Liver (tissue), 9 donors: ENCODE data around the gene ABCC11. TPM values are rescaled to one million over a fixed set of nuclear protein-coding genes. Genes with fewer than 3 reads are reported as not detected.

ENCODE experiments used
- DNase-seq: peaks from one replicate; pipeline ENCODE4 v3.0.0-alpha.2; 2017; ENCODE audit warnings: low spot score
- H3K27ac ChIP-seq, 2 donors: one replicate each; pipeline ENCODE4 v1.7.0; 2013; ENCODE audit warnings: inconsistent platforms in 2 of 2, low read length in 2 of 2, control low read depth in 1 of 2, low read depth in 1 of 2, mild to moderate bottlenecking in 1 of 2
- H3K27me3 ChIP-seq, 4 donors: one replicate each; pipeline versions ENCODE4 v1.6.1 to v1.7.0; 2013; ENCODE audit warnings: low read length in 3 of 4, inconsistent platforms in 1 of 4, mild to moderate bottlenecking in 1 of 4, moderate library complexity in 1 of 4; ENCODE audit not compliant: control insufficient read depth in 4 of 4, insufficient read depth in 4 of 4
- H3K36me3 ChIP-seq, 4 donors: one replicate each; pipeline versions ENCODE4 v1.6.1 to v1.7.0; 2013; ENCODE audit warnings: low read length in 3 of 4, mild to moderate bottlenecking in 3 of 4, low read depth in 1 of 4, moderate library complexity in 1 of 4; ENCODE audit not compliant: control insufficient read depth in 4 of 4, insufficient read depth in 3 of 4
- H3K4me1 ChIP-seq, 4 donors: one replicate each; pipeline versions ENCODE4 v1.6.1 to v1.7.0; 2013; ENCODE audit warnings: low read length in 3 of 4, mild to moderate bottlenecking in 3 of 4, moderate library complexity in 1 of 4; ENCODE audit not compliant: control insufficient read depth in 4 of 4, insufficient read depth in 4 of 4
- H3K4me3 ChIP-seq, 3 donors: one replicate each; pipeline versions ENCODE4 v1.6.1 to v1.7.0; 2013; ENCODE audit warnings: low read length in 3 of 3, control low read depth in 1 of 3, low read depth in 1 of 3, mild to moderate bottlenecking in 1 of 3
- H3K9ac ChIP-seq, 2 donors: one replicate each; pipeline ENCODE4 v1.7.0; 2013; ENCODE audit warnings: low read length in 2 of 2, mild to moderate bottlenecking in 2 of 2, moderate library complexity in 2 of 2, control low read depth in 1 of 2, low read depth in 1 of 2
- H3K9me3 ChIP-seq, 4 donors: one replicate each; pipeline versions ENCODE4 v1.6.1 to v1.7.0; 2013; ENCODE audit warnings: low read length in 3 of 4; ENCODE audit not compliant: control insufficient read depth in 4 of 4
- FOXA1 ChIP-seq: IDR thresholded peaks from 2 replicates; pipeline ENCODE4 v1.6.1; 2016; ENCODE audit warnings: antibody characterized with exemption
- FOXA2 ChIP-seq: IDR thresholded peaks from 2 replicates; pipeline ENCODE4 v1.6.1; 2016; ENCODE audit warnings: antibody characterized with exemption
- GABPA ChIP-seq, 2 donors: IDR thresholded peaks in 1 of 2; conservative IDR thresholded peaks in 1 of 2; 2 replicates each; pipeline ENCODE4 v1.6.1; 2016; ENCODE audit warnings: antibody characterized with exemption in 2 of 2, mild to moderate bottlenecking in 1 of 2, moderate library complexity in 1 of 2
- HNF4A ChIP-seq, 2 donors: conservative IDR thresholded peaks; 2 replicates each; pipeline ENCODE4 v1.6.1; 2016; ENCODE audit warnings: antibody characterized with exemption in 2 of 2, mild to moderate bottlenecking in 2 of 2
- HNF4G ChIP-seq: IDR thresholded peaks from 2 replicates; pipeline ENCODE4 v1.6.1; 2016; ENCODE audit warnings: antibody characterized with exemption
- JUND ChIP-seq, 2 donors: IDR thresholded peaks; 2 replicates each; pipeline ENCODE4 v1.6.1; 2016; ENCODE audit warnings: antibody characterized with exemption in 2 of 2
- NR2F2 ChIP-seq: IDR thresholded peaks from 2 replicates; pipeline ENCODE4 v1.6.1; 2016; ENCODE audit warnings: antibody characterized with exemption
- RAD21 ChIP-seq, 2 donors: IDR thresholded peaks; 2 replicates each; pipeline ENCODE4 v1.6.1; 2016; ENCODE audit warnings: antibody characterized with exemption in 2 of 2, mild to moderate bottlenecking in 2 of 2
- RXRA ChIP-seq, 2 donors: IDR thresholded peaks; 2 replicates each; pipeline ENCODE4 v1.6.1; 2017 to 2018; ENCODE audit warnings: antibody characterized with exemption in 2 of 2, mild to moderate bottlenecking in 1 of 2
- SP1 ChIP-seq: IDR thresholded peaks from 2 replicates; pipeline ENCODE4 v1.6.1; 2018; ENCODE audit warnings: antibody characterized with exemption, mild to moderate bottlenecking
- TAF1 ChIP-seq: conservative IDR thresholded peaks from 2 replicates; pipeline ENCODE4 v1.6.1; 2016; ENCODE audit warnings: antibody characterized with exemption, mild to moderate bottlenecking
- YY1 ChIP-seq: IDR thresholded peaks from 2 replicates; pipeline ENCODE4 v1.6.1; 2016; ENCODE audit warnings: antibody characterized with exemption, mild to moderate bottlenecking
- WGBS: extraction: QIAGEN DNeasy Blood & Tissue Kit; methylation state at CpG from one replicate; pipeline ENCODE4 v1.1.7; 2013; 5-methylcytosine and 5-hydroxymethylcytosine counted together
- polyA plus RNA-seq, 2 donors: library from polyadenylated mRNA; stranded (reverse) in 1 of 2; unstranded in 1 of 2; fragments of 200-250 nt in 1 of 2; fragments of >200 nt in 1 of 2; fragmentation: Nextera tagmentation in 1 of 2; extraction: Ambion mirVana in 1 of 2; gene quantifications; one replicate each; pipeline versions ENCODE4 v1.2.1 to v1.2.3, GENCODE V29; 2013 to 2015
- total RNA-seq, 2 donors: library from RNA; depleted of rRNA; stranded (reverse); fragments of >200 nt; gene quantifications; one replicate each; pipeline ENCODE4 v1.2.3, GENCODE V29; 2014
- TF ChIP-seq, protein P1 (sequence below): IDR thresholded peaks from 2 replicates; pipeline ENCODE4 v1.6.1; 2016; ENCODE audit warnings: antibody characterized with exemption
- TF ChIP-seq, protein P2 (sequence below): fragments of 150-350 bp; IDR thresholded peaks from 2 replicates; pipeline ENCODE4 v1.5.1; 2017; ENCODE audit warnings: improper control_type of control experiment, low read depth, low read length; ENCODE audit not compliant: missing input control
- TF ChIP-seq, protein P3 (sequence below): IDR thresholded peaks from 2 replicates; pipeline ENCODE4 v1.6.1; 2016; ENCODE audit warnings: antibody characterized with exemption, mild to moderate bottlenecking
- donor health status: healthy.
- donor health status: healthy.
- donor health status: healthy.
- donor health status: healthy.
- donor health status: healthy.

Gene ABCC11
- total and polyA plus RNA-seq, 4 donors: 1.4 to 22.3 (median 2.7) TPM

DNA sequence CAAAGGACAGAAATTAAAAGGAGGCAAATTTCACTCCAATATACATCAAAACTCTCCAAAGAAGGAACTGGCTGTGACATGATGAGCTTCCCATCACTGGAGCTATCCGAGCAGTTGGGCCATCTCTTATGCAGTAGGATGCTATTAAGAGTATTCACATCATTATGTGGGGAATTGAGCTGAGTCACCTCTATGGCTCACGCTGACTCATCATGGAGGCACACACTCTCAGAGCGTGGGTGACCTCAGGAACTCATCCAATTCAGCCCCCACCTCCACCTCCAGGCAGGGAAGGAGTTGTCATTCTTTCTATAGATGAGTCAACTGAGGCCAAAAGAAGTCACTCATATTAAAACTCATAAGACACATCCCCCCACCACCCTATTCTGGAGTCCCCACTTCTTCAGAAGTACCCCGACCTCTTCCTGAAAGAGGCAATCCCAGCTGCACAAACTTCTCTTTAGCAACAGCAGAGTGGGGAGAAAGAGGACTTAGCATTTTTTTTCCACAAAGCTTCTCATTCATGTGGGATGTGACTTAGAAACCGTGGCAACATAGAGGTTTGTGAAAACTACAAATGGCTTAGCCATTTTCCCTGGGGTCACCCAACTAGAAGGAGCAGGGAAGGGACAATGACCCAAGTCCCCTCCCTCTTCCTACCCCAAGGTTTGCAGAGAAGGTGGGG lies 124.1 kb downstream of the ABCC11 start (continued):
- TF ChIP-seq, protein P1, sequence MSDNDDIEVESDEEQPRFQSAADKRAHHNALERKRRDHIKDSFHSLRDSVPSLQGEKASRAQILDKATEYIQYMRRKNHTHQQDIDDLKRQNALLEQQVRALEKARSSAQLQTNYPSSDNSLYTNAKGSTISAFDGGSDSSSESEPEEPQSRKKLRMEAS: no peak
- TF ChIP-seq HNF4G: no peak
- TF ChIP-seq JUND (IDR thresholded peaks at IDR 0.05): no peak
- TF ChIP-seq GABPA (IDR thresholded peaks at IDR 0.05 in 1 of 2, conservative IDR thresholded peaks at IDR 0.05 in 1 of 2): no peak
- no peak for TF ChIP-seq FOXA2
- no peak for TF ChIP-seq HNF4A (conservative IDR thresholded peaks at IDR 0.05)
- TF ChIP-seq FOXA1: no peak

DNA sequence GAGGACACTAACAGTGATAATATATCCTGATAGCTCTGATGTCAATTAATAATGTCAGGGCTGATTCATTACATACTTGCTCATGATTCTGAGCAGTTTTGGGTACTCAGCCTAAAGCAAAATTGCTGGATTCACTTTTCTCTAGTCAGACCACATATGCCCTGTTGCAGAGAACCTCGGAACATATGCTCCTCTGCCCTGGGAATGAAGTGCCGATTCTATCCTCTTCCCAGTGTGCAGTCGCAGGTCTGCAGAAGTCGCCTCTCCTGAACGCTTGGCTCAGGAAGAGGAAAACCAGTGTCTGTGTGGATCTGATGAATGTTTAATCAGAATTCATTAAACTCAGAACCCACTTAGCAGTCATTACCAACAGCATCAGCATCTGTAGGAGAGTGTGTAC lies 126.1 kb downstream of the ABCC11 start:
- Histone ChIP-seq H3K27me3 (no peaks in the 10 kb centered on the region), H3K4me3 (no peak overlapping the region), H3K4me1 (no peaks in the 10 kb centered on the region), H3K27ac (no peak overlapping the region), H3K36me3 (no peaks in the 10 kb centered on the region), H3K9ac (no peak overlapping the region), H3K9me3 (no peaks in the 10 kb centered on the region)
- no peak for TF ChIP-seq SP1
- no peak for TF ChIP-seq NR2F2
- TF ChIP-seq FOXA2: no peak
- no peak for TF ChIP-seq TAF1
- TF ChIP-seq HNF4G: no peak
- TF ChIP-seq RXRA (IDR thresholded peaks at IDR 0.05): no peak
- TF ChIP-seq, protein P2, sequence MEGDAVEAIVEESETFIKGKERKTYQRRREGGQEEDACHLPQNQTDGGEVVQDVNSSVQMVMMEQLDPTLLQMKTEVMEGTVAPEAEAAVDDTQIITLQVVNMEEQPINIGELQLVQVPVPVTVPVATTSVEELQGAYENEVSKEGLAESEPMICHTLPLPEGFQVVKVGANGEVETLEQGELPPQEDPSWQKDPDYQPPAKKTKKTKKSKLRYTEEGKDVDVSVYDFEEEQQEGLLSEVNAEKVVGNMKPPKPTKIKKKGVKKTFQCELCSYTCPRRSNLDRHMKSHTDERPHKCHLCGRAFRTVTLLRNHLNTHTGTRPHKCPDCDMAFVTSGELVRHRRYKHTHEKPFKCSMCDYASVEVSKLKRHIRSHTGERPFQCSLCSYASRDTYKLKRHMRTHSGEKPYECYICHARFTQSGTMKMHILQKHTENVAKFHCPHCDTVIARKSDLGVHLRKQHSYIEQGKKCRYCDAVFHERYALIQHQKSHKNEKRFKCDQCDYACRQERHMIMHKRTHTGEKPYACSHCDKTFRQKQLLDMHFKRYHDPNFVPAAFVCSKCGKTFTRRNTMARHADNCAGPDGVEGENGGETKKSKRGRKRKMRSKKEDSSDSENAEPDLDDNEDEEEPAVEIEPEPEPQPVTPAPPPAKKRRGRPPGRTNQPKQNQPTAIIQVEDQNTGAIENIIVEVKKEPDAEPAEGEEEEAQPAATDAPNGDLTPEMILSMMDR: no peak
- WGBS: 86% methylated on average over 5 of the region's 5 CpGs
- DNase-seq: no peak

DNA sequence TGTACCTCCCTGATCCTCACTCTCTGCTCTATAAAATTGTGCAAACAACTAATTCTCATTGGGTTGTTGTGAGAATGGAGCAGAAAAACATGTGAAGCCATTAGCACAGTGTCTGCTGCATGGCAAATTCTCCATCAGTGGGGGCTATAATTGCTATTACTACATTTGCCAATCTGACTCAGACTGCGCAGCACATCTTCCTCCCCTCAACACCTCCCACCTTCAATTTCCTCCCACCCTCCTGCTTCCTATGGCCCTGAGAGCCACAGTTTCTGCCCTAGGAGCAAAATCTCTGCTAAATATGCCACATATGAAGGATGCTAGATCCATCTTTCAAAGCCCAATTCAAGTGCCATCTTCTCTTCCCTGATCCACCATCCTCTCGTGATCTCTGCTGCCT lies 128.5 kb downstream of the ABCC11 start:
- 88% methylated on average over 2 of the region's 2 CpGs for WGBS

More for the DNA sequence above, 128.5 kb downstream of the ABCC11 start:
- no peaks in the 10 kb centered on the region for H3K9me3 ChIP-seq
- H3K4me3 ChIP-seq: no peak overlapping the region
- H3K9ac ChIP-seq: no peak overlapping the region
- H3K27ac ChIP-seq: no peak overlapping the region
- TF ChIP-seq RAD21 (IDR thresholded peaks at IDR 0.05) (no peak), SP1 (no peak), NR2F2 (no peak), YY1 (no peak)
- TF ChIP-seq, protein P3, sequence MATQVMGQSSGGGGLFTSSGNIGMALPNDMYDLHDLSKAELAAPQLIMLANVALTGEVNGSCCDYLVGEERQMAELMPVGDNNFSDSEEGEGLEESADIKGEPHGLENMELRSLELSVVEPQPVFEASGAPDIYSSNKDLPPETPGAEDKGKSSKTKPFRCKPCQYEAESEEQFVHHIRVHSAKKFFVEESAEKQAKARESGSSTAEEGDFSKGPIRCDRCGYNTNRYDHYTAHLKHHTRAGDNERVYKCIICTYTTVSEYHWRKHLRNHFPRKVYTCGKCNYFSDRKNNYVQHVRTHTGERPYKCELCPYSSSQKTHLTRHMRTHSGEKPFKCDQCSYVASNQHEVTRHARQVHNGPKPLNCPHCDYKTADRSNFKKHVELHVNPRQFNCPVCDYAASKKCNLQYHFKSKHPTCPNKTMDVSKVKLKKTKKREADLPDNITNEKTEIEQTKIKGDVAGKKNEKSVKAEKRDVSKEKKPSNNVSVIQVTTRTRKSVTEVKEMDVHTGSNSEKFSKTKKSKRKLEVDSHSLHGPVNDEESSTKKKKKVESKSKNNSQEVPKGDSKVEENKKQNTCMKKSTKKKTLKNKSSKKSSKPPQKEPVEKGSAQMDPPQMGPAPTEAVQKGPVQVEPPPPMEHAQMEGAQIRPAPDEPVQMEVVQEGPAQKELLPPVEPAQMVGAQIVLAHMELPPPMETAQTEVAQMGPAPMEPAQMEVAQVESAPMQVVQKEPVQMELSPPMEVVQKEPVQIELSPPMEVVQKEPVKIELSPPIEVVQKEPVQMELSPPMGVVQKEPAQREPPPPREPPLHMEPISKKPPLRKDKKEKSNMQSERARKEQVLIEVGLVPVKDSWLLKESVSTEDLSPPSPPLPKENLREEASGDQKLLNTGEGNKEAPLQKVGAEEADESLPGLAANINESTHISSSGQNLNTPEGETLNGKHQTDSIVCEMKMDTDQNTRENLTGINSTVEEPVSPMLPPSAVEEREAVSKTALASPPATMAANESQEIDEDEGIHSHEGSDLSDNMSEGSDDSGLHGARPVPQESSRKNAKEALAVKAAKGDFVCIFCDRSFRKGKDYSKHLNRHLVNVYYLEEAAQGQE: no peak
- H3K27me3 ChIP-seq: no peaks in the 10 kb centered on the region
- no peaks in the 10 kb centered on the region for H3K4me1 ChIP-seq
- H3K36me3 ChIP-seq: no peaks in the 10 kb centered on the region
- DNase-seq: no peak
